Activated naive CD4-positive, alpha-beta T cell (primary cell): ENCODE data around the gene ARMC3.

Experiments used
- DNase-seq, 4 experiments: peaks; one replicate each; lab custom pipeline; 2025; lab: John Stamatoyannopoulos, UW

Gene ARMC3

GRCh38 chr10:23078114-23078513 lies 150.3 kb downstream of the ARMC3 start:
- no peak for DNase-seq

- DNase-seq, result no peak
Measured at GRCh38 chr10:23079700-23080099, 151.8 kb downstream of the ARMC3 start.

DNA sequence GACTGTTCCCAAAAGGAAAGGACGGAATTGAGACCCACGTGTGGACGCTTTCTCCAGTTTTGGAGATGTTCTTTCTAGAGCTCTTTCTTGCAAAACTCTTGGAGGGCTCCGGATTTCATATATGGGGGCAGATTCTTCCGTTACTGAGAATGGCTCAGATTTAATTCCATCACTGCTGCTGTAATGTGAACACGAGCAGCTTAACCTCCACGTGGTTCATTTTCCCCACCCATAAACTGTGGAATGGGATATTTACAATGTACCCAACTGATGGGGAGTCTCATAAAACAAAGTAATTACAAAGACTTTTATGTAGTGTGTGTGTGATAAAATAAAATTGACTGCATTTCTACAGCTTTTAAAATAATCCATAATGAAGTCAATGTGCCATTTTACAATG lies 152.4 kb downstream of the ARMC3 start:
- no peak for DNase-seq

DNA sequence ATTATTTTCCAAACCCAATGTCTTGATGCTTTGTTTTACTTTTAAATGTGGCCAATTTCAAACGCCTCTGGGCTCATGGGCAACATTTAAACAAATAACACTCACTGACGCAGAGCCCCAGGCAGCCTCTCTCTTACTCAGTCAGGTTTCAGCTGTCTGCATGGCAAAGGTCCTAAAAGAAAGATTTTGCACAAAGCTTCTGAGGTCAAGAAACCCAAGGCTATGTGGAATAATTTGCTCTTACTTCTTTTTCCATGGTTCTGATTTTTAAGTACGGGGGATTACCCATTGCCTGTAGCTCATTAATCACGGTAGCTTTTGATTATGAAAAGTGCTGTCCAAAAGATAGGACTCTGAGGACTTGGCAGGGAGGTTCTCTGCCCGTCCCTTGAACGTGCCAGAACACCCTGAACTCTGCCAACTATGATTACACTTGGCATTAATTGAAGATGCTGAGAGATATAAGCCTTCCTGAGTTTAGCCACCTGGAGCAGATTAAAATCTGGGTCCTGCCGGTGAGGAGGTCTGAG lies 153.4 kb downstream of the ARMC3 start:
- DNase-seq, result no peak

DNA sequence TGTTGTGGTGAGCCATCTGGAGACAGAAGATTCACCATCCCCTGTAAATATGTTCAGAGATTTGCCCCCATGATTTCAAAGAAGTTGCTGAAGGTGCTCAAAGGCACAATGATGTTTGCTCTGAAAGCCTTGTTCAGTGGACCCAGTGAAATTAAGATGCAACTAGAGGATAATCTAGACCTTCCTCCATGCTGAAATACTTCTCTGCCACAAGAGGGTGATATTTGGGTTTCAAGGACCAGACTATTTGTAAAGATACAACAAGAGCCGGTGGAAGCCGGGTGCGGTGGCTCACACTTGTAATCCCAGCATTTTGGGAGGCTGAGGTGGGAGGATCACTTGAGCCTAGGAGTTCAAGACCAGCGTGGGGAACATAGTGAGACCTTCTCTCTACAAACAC lies 154.0 kb downstream of the ARMC3 start:
- DNase-seq, result no peak
